ENCODE data around the gene HPGDS.

HPGDS gene

GRCh38 chr4:94290245-94290644 is 52.4 kb downstream of the HPGDS start:
- no peak for TF ChIP-seq FOXM1 (IDR thresholded peaks at IDR 0.05; ENCODE audit: borderline replicate concordance, low read depth)
- no peak for TF ChIP-seq CREB1 (IDR thresholded peaks at IDR 0.05; ENCODE audit: low read depth)
- TF ChIP-seq CEBPB (IDR thresholded peaks at IDR 0.05), result no peak
- TF ChIP-seq REST (IDR thresholded peaks at IDR 0.05; ENCODE audit: low read depth), result no peak

- no peak for TF ChIP-seq FOXM1 (IDR thresholded peaks at IDR 0.05; ENCODE audit: borderline replicate concordance, low read depth)
- TF ChIP-seq REST (IDR thresholded peaks at IDR 0.05; ENCODE audit: low read depth), result no peak
- no peak for TF ChIP-seq TCF12 (IDR thresholded peaks at IDR 0.05; ENCODE audit: low read depth)
- no peak for TF ChIP-seq CEBPB (IDR thresholded peaks at IDR 0.05)
- TF ChIP-seq YY1 (IDR thresholded peaks at IDR 0.05; ENCODE audit: low read depth), result no peak
- TF ChIP-seq MAX (IDR thresholded peaks at IDR 0.05), result no peak
- no peak for TF ChIP-seq NFIC (IDR thresholded peaks at IDR 0.05)
- TF ChIP-seq TEAD4 (IDR thresholded peaks at IDR 0.05), result no peak
- TF ChIP-seq TAF1 (IDR thresholded peaks at IDR 0.05; ENCODE audit: low read depth), result no peak
- no peak for TF ChIP-seq EGR1 (IDR thresholded peaks at IDR 0.05)
- no peak for TF ChIP-seq RAD21 (IDR thresholded peaks at IDR 0.05; ENCODE audit: low read depth)
- no peak for TF ChIP-seq CREB1 (IDR thresholded peaks at IDR 0.05; ENCODE audit: low read depth)
- no peak for TF ChIP-seq ZBTB7A (IDR thresholded peaks at IDR 0.05; ENCODE audit: low read depth)
- no peak for TF ChIP-seq USF1 (IDR thresholded peaks at IDR 0.05)
- no peak for TF ChIP-seq EP300 (IDR thresholded peaks at IDR 0.05; ENCODE audit: borderline replicate concordance)
Observed at GRCh38 chr4:94285666-94286065, 57.0 kb downstream of the HPGDS start.

- no peak for TF ChIP-seq TCF12 (IDR thresholded peaks at IDR 0.05; ENCODE audit: low read depth)
- TF ChIP-seq CEBPB (IDR thresholded peaks at IDR 0.05), result no peak
- no peak for TF ChIP-seq USF1 (IDR thresholded peaks at IDR 0.05)
- no peak for TF ChIP-seq YY1 (IDR thresholded peaks at IDR 0.05; ENCODE audit: low read depth)
- no peak for TF ChIP-seq RAD21 (IDR thresholded peaks at IDR 0.05; ENCODE audit: low read depth)
Observed at GRCh38 chr4:94284889-94285288, 57.7 kb downstream of the HPGDS start.

GRCh38 chr4:94278781-94279180 is 63.9 kb downstream of the HPGDS start:
- TF ChIP-seq EGR1 (IDR thresholded peaks at IDR 0.05) (no peak), TAF1 (IDR thresholded peaks at IDR 0.05; ENCODE audit: low read depth) (no peak), TCF12 (IDR thresholded peaks at IDR 0.05; ENCODE audit: low read depth) (no peak), RAD21 (IDR thresholded peaks at IDR 0.05; ENCODE audit: low read depth) (no peak), YY1 (IDR thresholded peaks at IDR 0.05; ENCODE audit: low read depth) (no peak), CREB1 (IDR thresholded peaks at IDR 0.05; ENCODE audit: low read depth) (no peak), TEAD4 (IDR thresholded peaks at IDR 0.05) (no peak), REST (IDR thresholded peaks at IDR 0.05; ENCODE audit: low read depth) (no peak), MAX (IDR thresholded peaks at IDR 0.05) (no peak), EP300 (IDR thresholded peaks at IDR 0.05; ENCODE audit: borderline replicate concordance) (no peak), ZBTB7A (IDR thresholded peaks at IDR 0.05; ENCODE audit: low read depth) (no peak), NFIC (IDR thresholded peaks at IDR 0.05) (no peak), CEBPB (IDR thresholded peaks at IDR 0.05) (no peak), FOXM1 (IDR thresholded peaks at IDR 0.05; ENCODE audit: borderline replicate concordance, low read depth) (no peak), USF1 (IDR thresholded peaks at IDR 0.05) (no peak)

All from Ishikawa (cell line).